NCI-H2171 (cell line): ENCODE data around the gene VPS41.

Source experiments
- DNase-seq: peaks from one replicate; lab custom pipeline; 2025; lab: John Stamatoyannopoulos, UW

The VPS41 gene

GRCh38 chr7:38813768-38814167 lies 95.2 kb downstream of the VPS41 start:
- no peak for DNase-seq

DNA sequence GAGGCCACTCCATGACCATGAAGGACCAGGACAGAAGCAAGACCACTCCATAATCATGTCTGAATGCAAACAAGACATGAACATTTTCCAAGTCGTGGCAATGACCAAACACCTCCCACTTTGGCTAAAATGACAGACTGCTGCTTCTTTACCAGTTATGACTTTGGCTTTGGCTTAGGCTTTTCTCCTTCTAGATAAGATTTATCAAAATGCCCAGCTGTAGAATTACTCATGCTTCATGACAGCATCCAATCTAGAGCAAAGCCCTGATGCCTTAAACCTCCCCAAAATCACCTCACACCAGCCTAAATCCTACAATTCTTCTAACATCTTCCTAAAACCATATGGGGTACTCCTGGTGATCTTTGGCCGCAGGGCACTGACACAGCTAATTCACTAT lies 102.1 kb downstream of the VPS41 start:
- DNase-seq: no peak

GRCh38 chr7:38801786-38802185 lies 107.2 kb downstream of the VPS41 start:
- DNase-seq: no peak

GRCh38 chr7:38798552-38799267 lies 110.3 kb downstream of the VPS41 start:
- DNase-seq: no peak

GRCh38 chr7:38796626-38797501 lies 112.1 kb downstream of the VPS41 start:
- DNase-seq: peak; percentile 65

DNA sequence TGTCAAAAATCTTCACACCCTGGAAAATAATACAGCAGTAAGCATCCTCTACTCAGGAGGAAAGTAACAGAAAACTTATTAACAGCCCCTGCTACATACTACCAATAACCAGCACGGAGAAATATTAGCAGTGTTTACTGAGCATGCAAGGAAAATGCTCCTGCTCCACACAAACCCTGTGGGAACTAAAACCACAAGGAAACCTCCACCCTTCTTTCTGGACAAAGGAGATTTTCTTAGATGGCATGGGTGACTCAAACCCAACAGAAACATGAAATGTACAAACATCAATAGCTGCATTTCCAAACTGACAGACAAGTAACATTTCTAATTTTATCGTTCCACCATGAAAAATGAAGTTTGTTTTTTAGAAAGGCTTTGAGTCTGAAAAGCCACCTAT lies 113.4 kb downstream of the VPS41 start:
- DNase-seq: no peak

GRCh38 chr7:38781991-38782390 lies 127.0 kb downstream of the VPS41 start:
- DNase-seq: no peak

GRCh38 chr7:38777609-38778008 lies 131.4 kb downstream of the VPS41 start:
- DNase-seq: no peak

- DNase-seq: no peak
These were observed 133.3 kb downstream of the VPS41 start for GRCh38 chr7:38775506-38776175.

DNA sequence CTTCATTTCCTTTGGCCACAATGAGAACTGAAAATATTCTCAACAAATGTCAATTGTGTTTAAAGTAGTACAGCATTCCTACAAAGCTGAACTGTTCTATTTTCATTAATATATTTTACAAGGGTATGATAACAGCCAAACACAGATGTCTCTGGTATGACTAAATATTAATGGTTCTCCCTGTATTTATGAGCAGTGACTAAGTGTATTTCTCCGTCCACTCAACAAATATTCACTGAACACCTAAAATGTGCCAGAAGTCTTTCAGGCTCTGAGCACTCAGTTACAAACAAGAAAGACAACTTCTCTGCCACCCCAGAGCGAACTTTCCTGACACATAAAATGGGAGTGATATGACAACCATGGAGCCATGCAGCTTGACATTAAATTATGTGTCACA lies 135.6 kb downstream of the VPS41 start:
- DNase-seq: no peak

DNA sequence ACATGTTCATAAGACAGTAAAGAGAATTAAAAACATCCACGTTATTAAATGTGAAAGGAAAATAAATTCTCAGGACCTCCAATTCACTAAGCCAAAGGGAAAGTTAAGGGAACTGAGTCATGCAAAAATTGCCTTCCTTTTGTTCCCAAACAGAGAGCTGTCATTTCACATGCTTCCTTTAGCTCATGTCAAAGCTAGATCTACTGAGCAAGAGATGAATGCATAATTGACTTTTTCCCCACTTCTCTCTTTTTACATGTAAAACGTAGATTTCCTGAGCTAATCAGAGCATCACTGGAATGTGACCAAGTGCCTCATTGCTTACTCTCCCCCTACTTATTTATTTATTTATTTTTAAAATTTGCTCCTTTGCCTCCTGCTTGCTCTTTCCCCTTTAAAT lies 148.8 kb downstream of the VPS41 start:
- no peak for DNase-seq

DNA sequence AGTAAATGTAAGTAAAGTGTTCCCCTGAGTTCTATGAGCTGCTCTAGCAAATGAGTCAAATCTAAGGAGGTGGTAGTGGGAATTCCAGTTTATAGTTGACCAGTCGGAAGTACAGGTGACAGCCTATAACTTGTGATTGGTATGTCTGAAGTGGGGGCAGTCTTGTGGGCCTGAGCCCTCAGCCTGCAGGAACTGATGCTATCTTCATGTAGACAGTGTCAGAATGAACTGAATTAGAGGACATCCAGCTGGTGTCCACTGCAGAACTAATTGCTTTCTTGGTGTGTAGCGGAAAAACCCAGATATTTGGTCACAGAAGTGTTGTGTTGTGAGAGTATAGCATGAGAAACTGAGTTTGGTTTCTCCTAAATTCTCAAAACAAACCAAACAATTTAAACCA lies 150.0 kb downstream of the VPS41 start:
- no peak for DNase-seq

GRCh38 chr7:38757931-38758330 lies 151.1 kb downstream of the VPS41 start:
- no peak for DNase-seq

DNA sequence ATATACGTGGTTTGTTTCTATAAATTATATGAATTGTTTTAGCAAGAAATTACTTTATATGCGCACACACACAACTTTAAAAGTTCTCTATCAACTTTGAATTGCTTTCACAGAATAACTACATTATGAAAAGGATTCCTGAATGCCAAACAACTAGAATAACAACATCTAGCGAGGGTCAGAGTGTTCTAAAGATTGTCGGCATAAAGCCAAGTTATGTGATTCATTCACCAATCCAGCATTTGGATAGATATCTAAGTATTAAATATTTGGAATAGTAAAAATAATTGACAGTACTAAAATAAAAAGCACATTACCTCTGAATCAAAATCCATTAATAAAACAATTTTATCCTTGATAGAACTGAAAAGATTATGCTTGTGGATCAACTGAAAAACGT lies 152.5 kb downstream of the VPS41 start:
- DNase-seq: no peak

- DNase-seq: no peak
These were observed 155.6 kb downstream of the VPS41 start for GRCh38 chr7:38753347-38753746.

- DNase-seq: no peak
These were observed 157.6 kb downstream of the VPS41 start for GRCh38 chr7:38751416-38751815.

DNA sequence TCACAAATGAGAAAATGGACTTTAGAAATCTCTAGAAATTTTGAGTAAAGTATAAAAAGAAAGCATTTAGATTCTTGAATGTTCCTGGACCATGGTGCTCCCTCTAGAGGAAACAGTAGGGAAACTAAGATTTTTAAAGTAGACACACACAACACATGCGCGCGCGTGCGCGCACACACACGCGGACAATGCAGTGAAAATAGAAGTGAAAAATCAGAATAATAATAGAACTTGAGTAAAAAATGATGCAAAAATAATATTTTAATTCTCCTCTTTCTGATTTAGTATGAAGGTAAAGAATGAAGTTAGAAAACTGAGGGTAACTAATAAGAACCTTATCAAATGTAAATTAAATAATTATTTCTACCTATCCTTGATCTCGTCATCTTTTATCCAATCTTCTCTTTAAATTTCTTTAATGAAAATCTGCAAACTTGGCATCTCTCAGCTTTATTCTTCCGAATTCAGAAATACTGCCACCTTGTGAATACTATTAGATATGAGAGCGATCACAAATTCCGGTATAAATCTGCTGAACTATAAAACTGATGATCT lies 160.9 kb downstream of the VPS41 start:
- DNase-seq: peak; percentile 17

GRCh38 chr7:38746438-38746837 lies 162.6 kb downstream of the VPS41 start:
- DNase-seq: no peak

- DNase-seq: no peak
These were observed 164.2 kb downstream of the VPS41 start for GRCh38 chr7:38744746-38745145.

GRCh38 chr7:38743899-38744298 lies 165.1 kb downstream of the VPS41 start:
- no peak for DNase-seq

DNA sequence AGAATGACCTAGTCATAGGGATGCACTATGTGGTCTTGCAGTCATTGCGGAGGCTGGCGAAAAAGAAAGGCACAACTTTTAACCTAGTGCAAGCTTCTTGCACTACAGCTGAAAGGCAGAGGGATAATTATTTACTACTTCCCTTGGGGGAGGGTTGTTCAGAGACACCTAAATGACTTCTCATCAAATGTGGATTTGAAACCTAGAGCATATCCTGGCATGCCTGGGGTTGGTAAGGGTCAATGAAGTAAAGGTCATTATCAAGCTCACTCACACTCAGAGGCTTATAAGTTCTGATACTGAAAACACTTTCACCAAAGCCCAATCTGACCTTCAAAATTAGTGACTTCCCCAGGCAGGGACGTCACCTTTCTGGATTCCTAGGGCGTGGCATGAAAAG lies 168.9 kb downstream of the VPS41 start:
- DNase-seq: no peak

DNA sequence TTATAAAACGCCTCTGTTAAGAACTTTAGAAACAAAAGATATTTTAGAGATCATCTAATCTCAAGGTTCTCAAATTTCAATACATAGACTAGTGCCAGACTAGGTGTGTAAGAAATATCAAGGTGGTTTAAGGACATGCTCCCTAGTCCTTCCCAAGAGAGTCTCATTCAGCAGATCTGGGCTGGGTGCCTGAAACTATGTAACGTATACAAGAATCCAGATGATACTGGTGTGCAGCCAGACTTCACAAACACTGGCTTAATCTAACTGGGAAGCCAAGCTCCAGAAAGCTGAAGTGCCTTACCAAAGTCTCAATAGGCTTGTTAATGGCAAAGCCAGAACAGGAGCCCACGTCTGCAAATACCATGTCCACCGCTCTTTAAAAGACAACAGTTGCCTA lies 172.9 kb downstream of the VPS41 start:
- DNase-seq: peak; percentile 73

DNA sequence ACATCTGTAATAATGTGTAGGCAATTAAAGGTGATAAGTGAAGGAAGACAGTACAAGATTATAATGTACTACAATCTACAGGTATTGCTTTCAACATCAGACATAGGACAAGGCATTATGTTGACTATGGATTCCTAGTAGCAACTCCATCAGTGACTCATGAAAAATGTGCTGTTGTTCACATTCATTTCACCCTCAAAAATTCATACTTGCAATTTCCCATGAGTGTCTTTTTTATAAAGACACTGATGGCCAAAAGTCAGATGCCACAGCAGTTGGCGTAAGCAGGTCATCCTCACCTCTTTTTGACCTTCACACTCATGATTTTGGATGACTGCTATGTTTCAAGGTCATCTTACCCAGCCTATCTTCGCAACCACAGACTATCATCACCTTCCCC lies 177.8 kb downstream of the VPS41 start:
- no peak for DNase-seq
